ENCODE results near the gene PAK4. TPM values are rescaled to one million over a fixed set of nuclear protein-coding genes. Genes with fewer than 3 reads are reported as not detected.

The PAK4 gene
- total RNA-seq, 2 experiments from 2014 or later, result 14.6 to 18.4 TPM

DNA sequence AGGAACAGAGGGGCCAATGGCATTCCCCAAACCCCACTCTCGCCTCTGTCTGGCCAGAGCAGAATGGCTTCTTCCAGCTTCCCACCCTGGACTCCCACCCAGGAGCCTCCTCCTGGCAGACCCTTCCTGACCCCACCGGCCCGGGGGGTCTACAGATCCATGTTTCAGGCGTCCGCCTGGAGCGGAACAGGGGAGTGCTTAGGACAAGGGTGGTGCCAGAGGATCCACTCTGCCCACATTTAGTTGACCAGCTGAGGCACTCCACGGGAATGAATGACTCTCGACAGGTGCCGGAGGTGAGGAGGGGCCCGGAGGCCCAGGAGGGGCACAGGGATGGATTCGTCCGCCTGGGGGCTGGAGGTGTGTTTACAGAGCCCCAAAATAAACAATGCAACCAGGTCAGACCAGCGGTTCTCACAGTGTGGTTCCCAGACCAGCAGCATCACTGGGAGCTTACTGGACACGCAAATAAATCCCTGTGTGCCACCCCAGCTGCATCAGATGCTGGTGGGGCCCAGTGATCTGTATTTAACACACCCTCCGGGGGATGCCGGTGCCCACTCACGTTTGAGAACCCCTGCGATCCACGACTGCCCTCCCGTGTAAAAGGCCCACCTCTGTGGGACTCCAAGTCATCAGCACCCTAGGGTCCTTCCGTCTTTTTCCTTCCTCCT is 56.1 kb downstream of the PAK4 start:
- DNase-seq (no peak), ATAC-seq (no peak)
- Mint-ChIP-seq H3K27ac (no peak overlapping the region), H3K9me3 (ENCODE audit: low read depth) (no peaks in the 10 kb centered on the region), H3K36me3 (no peaks in the 10 kb centered on the region), H3K4me1 (no peaks in the 10 kb centered on the region), H3K27me3 (no peaks in the 10 kb centered on the region), H3K4me3 (no peak overlapping the region)
- CTCF ChIA-PET, result no interaction called here

DNA sequence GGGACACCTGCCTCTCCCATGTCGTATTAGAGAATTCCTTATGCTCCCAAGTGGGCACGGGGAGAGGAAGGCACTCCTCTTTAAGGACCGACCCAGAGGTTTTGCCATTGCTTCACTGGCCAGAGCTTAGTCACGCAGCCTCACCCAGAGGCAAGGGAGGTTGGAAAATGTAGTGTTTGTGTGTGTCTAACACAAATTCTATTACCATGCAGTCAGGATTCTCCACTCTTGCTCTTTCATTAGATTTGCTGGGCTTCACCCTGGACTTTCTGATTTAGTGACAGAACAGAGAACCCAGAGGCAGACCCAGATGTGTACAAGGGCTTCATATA is 56.6 kb downstream of the PAK4 start:
- Mint-ChIP-seq H3K4me1 (no peaks in the 10 kb centered on the region), H3K9me3 (ENCODE audit: low read depth) (no peaks in the 10 kb centered on the region), H3K27ac (no peak overlapping the region), H3K4me3 (no peak overlapping the region), H3K36me3 (no peaks in the 10 kb centered on the region), H3K27me3 (no peaks in the 10 kb centered on the region)
- DNase-seq (no peak), ATAC-seq (no peak)
- CTCF ChIA-PET, result no interaction called here

DNA sequence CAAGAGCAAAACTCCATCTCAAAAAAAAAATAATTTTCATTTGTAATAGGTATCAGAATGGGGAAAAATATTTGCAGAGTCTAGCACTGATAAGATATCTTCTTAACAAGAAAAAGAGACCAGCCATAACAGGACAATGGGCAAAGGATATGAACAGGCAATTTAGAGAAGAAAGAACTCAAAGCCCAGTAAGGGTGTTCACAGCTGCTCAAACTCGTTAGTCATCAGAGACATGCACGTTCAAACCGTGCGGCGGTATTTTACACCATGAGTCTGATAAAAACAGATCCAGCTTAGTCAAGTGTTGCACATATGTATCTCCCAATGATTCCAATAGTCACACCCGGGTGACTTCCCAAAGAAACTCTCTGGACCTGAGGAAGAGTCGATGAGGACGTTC is 57.5 kb downstream of the PAK4 start:
- Mint-ChIP-seq H3K27me3 (no peaks in the 10 kb centered on the region), H3K27ac (no peak overlapping the region), H3K36me3 (no peaks in the 10 kb centered on the region), H3K9me3 (ENCODE audit: low read depth) (no peaks in the 10 kb centered on the region), H3K4me3 (no peak overlapping the region), H3K4me1 (no peaks in the 10 kb centered on the region)
- no peak for DNase-seq
- no peak for ATAC-seq
- CTCF ChIA-PET, result interaction anchor here (2.2 kb wide), 1 partner anchor 61 kb away, joined by 7 read pairs; no protein-coding TSS in a partner anchor

DNA sequence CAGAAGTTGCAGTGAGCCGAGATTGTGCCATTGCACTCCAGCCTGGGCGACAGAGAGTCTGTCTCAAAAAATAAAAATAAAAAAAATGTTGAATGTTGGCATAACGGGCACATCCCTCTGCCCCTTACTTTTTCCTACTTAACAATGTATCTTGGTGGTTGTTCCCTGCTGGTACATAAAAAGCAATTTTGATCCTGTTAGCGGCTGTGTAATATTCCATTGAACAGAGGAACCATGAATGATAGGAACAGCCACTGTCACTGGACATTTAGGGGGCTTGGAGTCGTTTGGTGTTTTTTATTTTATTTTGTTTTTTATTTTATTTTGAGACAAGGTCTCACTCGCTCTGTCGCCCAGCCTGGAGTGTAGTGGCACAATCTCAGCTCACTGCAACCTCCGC is 60.8 kb downstream of the PAK4 start:
- Mint-ChIP-seq H3K36me3 (no peaks in the 10 kb centered on the region), H3K27me3 (peaks cover 9% of the 10 kb centered on the region), H3K27ac (no peak overlapping the region), H3K4me3 (no peak overlapping the region), H3K9me3 (ENCODE audit: low read depth) (no peaks in the 10 kb centered on the region), H3K4me1 (no peaks in the 10 kb centered on the region)
- DNase-seq (no peak), ATAC-seq (no peak)
- CTCF ChIA-PET, result interaction anchor here (0.8 to 3.2 kb wide), 4 partner anchors 11 to 141 kb away, joined by 3 to 15 read pairs (median 4); no protein-coding TSS in a partner anchor

DNA sequence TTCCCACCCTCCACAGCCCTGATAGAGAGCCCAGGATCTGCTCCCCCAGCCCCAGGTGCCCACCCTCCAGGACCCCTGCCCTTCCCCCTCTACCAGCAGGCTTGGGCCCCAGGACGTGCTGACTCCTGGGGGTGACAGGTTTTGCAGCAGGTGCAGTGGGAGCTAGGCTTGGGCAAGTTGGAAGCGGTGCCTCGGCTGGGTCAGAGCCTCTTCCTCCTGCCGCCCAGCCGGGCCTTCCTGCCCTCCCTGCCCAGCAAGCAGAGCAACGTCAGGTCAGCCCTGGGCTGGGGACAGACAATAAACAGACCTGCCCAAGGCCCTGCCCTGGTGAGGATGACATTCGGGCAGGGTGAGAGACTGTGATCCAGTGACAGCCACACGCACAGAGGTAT is 62.0 kb downstream of the PAK4 start:
- Mint-ChIP-seq H3K27ac (no peak overlapping the region), H3K9me3 (ENCODE audit: low read depth) (no peaks in the 10 kb centered on the region), H3K36me3 (no peaks in the 10 kb centered on the region), H3K4me3 (no peak overlapping the region), H3K27me3 (peaks cover 13% of the 10 kb centered on the region), H3K4me1 (no peaks in the 10 kb centered on the region)
- DNase-seq (no peak), ATAC-seq (no peak)
- CTCF ChIA-PET, result interaction anchor here (3.2 kb wide), 1 partner anchor 65 kb away, joined by 15 read pairs; no protein-coding TSS in a partner anchor

DNA sequence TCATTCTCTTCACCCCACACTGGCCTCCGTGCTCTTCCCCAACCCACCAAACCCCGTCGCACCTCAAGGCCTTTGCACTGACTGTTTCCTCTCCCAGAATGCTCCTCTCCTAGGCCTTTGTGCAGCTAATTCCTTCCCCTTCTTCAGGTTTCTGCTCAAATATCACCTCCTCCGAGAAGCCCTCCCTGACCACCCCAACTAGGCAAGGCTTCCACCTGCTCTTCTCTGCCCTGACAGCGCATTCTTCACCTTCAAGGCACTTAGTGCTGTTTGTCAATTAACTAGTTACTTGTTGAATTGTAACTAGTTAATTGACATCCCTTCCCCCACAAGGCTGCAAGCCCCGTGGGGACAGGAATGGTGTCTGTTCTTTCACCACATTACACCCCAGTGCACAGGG is 63.4 kb downstream of the PAK4 start:
- no peaks in the 10 kb centered on the region for H3K4me1 Mint-ChIP-seq
- no peak overlapping the region for H3K27ac Mint-ChIP-seq
- CTCF ChIA-PET, result no interaction called here
- H3K4me3 Mint-ChIP-seq, result no peak overlapping the region
- H3K36me3 Mint-ChIP-seq, result no peaks in the 10 kb centered on the region
- no peaks in the 10 kb centered on the region for H3K9me3 Mint-ChIP-seq (ENCODE audit: low read depth)
- no peak for ATAC-seq
- H3K27me3 Mint-ChIP-seq, result peaks cover 22% of the 10 kb centered on the region
- no peak for DNase-seq

DNA sequence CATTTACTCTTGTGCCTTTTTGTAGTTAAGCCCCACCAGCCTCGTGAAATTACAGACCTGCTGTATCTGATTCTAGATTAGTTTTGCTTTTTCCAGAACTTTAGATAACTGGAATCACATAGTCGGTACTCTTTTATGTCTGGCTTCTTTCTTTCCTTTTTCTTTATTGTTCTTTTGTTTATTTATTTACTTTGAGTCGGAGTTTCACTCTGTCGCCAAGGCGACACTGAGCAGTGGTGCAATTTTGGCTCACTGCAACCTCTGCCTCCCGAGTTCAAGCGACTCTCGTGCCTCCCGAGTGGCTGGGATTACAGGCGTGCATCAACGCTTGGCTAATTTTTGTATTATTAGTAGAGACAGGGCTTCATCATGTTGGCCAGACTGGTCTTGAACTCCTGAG is 65.2 kb downstream of the PAK4 start:
- Mint-ChIP-seq H3K36me3 (no peaks in the 10 kb centered on the region), H3K4me1 (peaks cover 5% of the 10 kb centered on the region), H3K9me3 (ENCODE audit: low read depth) (no peaks in the 10 kb centered on the region), H3K27ac (no peak overlapping the region), H3K27me3 (peaks cover 35% of the 10 kb centered on the region), H3K4me3 (no peak overlapping the region)
- ATAC-seq (no peak), DNase-seq (no peak)
- CTCF ChIA-PET, result no interaction called here

DNA sequence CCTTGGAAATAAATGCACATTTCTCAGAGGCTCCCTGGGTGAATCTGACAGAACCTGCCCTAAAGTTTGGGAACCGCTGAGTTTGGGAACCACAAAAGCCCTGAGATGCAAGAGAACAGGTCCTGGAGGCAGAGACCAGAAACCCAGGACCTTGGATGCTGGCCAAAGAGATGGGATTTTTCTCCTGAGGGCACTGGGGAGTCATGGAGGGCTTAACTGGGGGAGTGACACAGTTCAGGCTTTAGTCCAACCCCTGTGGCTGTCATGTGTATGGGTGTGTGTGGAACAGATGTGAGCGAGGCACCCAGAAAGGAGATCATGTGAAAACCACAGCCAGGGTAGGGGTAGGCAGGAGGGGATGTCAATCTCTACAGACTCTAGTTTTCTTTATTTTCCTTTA is 67.3 kb downstream of the PAK4 start:
- ATAC-seq (no peak), DNase-seq (no peak)
- Mint-ChIP-seq H3K4me3 (no peak overlapping the region), H3K9me3 (ENCODE audit: low read depth) (no peaks in the 10 kb centered on the region), H3K27ac (no peak overlapping the region), H3K36me3 (peaks cover 2% of the 10 kb centered on the region), H3K4me1 (peaks cover 13% of the 10 kb centered on the region), H3K27me3 (peaks cover 53% of the 10 kb centered on the region)
- CTCF ChIA-PET, result no interaction called here

DNA sequence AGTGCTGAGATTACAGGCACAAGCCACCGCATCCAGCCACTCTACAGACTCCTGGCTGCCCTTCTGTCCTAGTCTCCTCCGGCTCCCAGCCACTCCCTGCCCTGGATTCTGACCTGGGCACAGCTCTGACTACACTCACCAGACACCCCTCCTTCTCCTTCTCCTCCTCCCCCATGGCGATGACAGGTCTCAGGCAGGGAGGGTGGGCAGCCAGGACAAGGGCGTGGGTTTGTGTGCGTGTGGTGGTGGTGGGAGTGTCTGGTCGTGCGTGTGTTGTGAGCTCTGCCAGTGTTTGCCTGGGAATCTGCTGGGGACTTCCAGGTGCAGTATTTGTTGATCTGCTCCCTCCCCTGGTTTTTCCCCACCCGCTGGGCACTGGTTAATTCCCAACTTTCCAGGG is 68.2 kb downstream of the PAK4 start:
- no peak for ATAC-seq
- H3K27ac Mint-ChIP-seq, result no peak overlapping the region
- H3K4me3 Mint-ChIP-seq, result no peak overlapping the region
- peaks cover 13% of the 10 kb centered on the region for H3K4me1 Mint-ChIP-seq
- no peak for DNase-seq
- H3K27me3 Mint-ChIP-seq, result peaks cover 60% of the 10 kb centered on the region
- CTCF ChIA-PET, result interaction anchor here (0.6 kb wide), 1 partner anchor 71 kb away, joined by 3 read pairs; no protein-coding TSS in a partner anchor
- H3K36me3 Mint-ChIP-seq, result peaks cover 2% of the 10 kb centered on the region
- H3K9me3 Mint-ChIP-seq (ENCODE audit: low read depth), result no peaks in the 10 kb centered on the region

DNA sequence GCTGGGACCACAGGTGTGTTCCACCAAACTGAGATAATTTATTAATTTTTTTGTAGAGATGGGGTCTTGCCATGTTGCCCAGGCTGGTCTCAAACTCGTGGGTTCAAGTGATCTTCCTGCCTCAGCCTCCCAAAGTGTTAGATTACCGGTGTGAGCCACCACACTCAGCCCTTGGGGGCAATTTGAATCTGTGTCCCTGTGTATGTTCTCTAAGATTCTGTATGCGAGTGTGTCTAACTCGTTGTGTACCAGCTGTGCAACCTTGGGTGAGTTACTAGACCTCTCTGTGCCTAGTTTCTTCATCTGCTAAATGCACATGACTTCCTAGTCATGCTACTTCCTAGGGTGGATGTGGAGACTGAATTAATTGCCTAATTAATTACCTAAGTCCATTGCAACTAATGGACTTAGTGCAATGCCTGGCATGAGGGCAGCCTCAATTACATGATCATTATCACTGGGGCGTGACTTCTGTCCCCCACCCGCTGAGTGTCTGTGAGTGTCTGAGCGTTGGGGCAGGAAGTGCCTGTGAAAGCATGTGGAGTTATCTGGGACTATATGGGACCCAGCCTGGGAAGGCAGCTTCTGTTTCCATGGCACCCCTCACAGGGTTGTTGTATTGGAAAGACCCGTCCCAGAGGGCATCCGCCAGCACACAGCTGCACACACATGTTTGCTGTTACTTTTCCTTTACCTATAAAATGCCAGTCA is 69.4 kb downstream of the PAK4 start:
- DNase-seq, result no peak
- H3K36me3 Mint-ChIP-seq, result peaks cover 2% of the 10 kb centered on the region
- H3K4me1 Mint-ChIP-seq, result peaks cover 13% of the 10 kb centered on the region
- CTCF ChIA-PET, result interaction anchor here (0.6 kb wide), 1 partner anchor 85 kb away, joined by 3 read pairs; no protein-coding TSS in a partner anchor
- peaks cover 62% of the 10 kb centered on the region for H3K27me3 Mint-ChIP-seq
- H3K27ac Mint-ChIP-seq, result no peak overlapping the region
- H3K4me3 Mint-ChIP-seq, result no peak overlapping the region
- H3K9me3 Mint-ChIP-seq (ENCODE audit: low read depth), result no peaks in the 10 kb centered on the region
- no peak for ATAC-seq

DNA sequence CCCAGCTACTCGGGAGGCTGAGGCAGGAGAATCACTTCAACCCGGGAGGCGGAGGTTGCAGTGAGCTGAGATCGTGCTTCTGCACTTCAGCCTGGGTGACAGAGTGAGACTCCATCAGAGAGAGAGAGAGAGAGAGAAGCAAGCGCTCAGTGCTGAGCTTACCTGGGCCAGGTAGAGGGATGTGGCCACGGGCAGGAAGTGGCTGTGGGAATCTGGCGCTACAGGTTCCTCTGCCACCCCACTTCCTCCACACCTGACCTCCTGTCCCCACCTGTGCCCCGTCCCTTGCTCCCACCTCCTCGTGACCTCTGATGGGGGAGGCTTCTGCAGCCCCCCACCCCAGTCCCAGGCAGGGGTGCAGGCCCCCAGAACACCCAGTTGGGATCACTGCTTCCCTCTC is 70.2 kb downstream of the PAK4 start:
- Mint-ChIP-seq H3K4me1 (peaks cover 13% of the 10 kb centered on the region), H3K4me3 (no peak overlapping the region), H3K9me3 (ENCODE audit: low read depth) (no peaks in the 10 kb centered on the region), H3K36me3 (peaks cover 2% of the 10 kb centered on the region), H3K27me3 (peaks cover 66% of the 10 kb centered on the region), H3K27ac (no peak overlapping the region)
- ATAC-seq, result no peak
- CTCF ChIA-PET, result interaction anchor here (0.6 kb wide), 1 partner anchor 85 kb away, joined by 3 read pairs; no protein-coding TSS in a partner anchor
- no peak for DNase-seq

DNA sequence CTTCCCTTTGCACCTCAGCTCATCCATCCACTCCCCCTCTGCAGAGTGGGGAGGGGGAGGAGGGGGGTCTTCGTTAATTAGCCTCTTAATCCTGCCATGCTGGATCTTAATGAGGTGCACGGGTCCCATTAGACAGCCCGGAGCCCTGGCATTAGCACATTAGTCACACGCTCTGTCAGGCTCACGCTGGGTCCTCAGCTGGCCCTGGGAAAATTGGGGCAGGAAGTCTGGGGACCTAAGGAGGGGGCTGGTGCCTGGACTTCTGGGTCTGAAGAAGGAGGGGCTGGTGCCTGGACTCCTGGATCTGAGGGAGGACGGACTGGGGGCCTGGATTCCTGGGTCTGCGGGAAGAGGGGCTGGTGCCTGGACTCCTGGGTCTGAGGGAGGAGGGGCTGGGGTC is 70.7 kb downstream of the PAK4 start:
- peaks cover 13% of the 10 kb centered on the region for H3K4me1 Mint-ChIP-seq
- H3K27me3 Mint-ChIP-seq, result peaks cover 70% of the 10 kb centered on the region
- H3K27ac Mint-ChIP-seq, result no peak overlapping the region
- H3K4me3 Mint-ChIP-seq, result no peak overlapping the region
- peaks cover 2% of the 10 kb centered on the region for H3K36me3 Mint-ChIP-seq
- CTCF ChIA-PET, result no interaction called here
- DNase-seq (no peak), ATAC-seq (no peak)
- H3K9me3 Mint-ChIP-seq (ENCODE audit: low read depth), result no peaks in the 10 kb centered on the region

DNA sequence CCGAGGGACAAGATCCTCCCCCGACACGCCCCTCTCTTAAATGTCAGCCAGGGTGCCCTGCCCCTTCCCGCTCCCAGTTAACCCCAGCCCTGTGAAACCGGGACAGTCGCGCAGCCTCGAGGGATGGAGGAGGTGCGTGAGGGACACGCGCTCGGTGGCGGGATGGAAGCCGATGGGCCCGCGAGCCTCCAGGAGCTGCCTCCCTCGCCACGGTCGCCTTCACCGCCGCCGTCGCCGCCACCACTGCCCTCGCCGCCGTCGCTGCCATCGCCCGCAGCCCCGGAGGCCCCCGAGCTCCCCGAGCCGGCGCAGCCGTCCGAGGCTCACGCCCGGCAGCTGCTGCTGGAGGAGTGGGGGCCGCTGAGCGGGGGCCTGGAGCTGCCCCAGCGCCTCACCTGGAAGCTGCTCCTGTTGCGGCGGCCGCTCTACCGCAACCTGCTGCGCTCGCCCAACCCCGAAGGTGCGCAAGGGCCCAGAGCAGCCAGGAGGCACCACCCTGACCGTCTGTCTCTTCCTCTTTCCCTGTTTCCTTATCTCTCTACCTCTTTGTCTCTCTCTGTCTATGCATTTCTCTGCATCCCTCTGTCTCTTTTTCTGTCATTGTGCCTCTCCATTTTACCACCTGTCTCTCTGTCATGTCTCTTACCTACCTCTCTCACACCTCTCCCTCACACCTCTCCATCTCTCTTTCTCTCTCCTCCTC is 71.4 kb downstream of the PAK4 start, which contains the start of gene NCCRP1:
NCCRP1 (plus strand) TSS at position 105 of the 703 bp plus-strand sequence; CDS start at position 124, 19 bp downstream.
- no peaks in the 10 kb centered on the region for H3K9me3 Mint-ChIP-seq (ENCODE audit: low read depth)
- no peak for ATAC-seq
- H3K4me1 Mint-ChIP-seq, result peaks cover 13% of the 10 kb centered on the region
- CTCF ChIA-PET, result no interaction called here
- H3K27ac Mint-ChIP-seq, result no peak within 1 kb of the TSS
- H3K27me3 Mint-ChIP-seq, result peaks cover 72% of the 10 kb centered on the region
- DNase-seq, result no peak
- H3K4me3 Mint-ChIP-seq, result no peak within 1 kb of the TSS
- H3K36me3 Mint-ChIP-seq, result peaks cover 2% of the 10 kb centered on the region

Data from activated CD8-positive, alpha-beta memory T cell treated with anti-CD3 and anti-CD28 coated beads, Interleukin-2, amount 10 ng/mL, durations not matched to agents 7 days and 5 days (primary cell).